Large intestine (tissue), 12 donors: ENCODE data around the gene HHAT. TPM values are rescaled to one million over a fixed set of nuclear protein-coding genes. Genes with fewer than 3 reads are reported as not detected.

ENCODE experiments used
- DNase-seq, 2 donors: peaks; one replicate each; pipeline versions ENCODE4 v3.0.0 to v3.0.0-alpha.2; 2013
- H3K27ac ChIP-seq: one replicate; pipeline ENCODE4 v1.5.1; 2013; ENCODE audit warnings: low read length
- H3K27me3 ChIP-seq: 2 replicates; pipeline ENCODE4 v1.6.1; 2013; ENCODE audit warnings: low read length; ENCODE audit not compliant: control insufficient read depth, insufficient read depth
- H3K36me3 ChIP-seq: 2 replicates; pipeline ENCODE4 v1.6.1; 2013; ENCODE audit warnings: low read length; ENCODE audit not compliant: control insufficient read depth, insufficient read depth
- H3K4me1 ChIP-seq: one replicate; pipeline ENCODE4 v1.6.1; 2013; ENCODE audit warnings: low read length; ENCODE audit not compliant: control insufficient read depth, insufficient read depth
- H3K4me3 ChIP-seq: one replicate; pipeline ENCODE4 v1.5.1; 2013; ENCODE audit warnings: low read length
- H3K9me3 ChIP-seq: one replicate; pipeline ENCODE4 v1.6.1; 2013; ENCODE audit warnings: mild to moderate bottlenecking, low read depth, low read length, moderate library complexity; ENCODE audit not compliant: control insufficient read depth
- WGBS: methylation state at CpG from one replicate; pipeline ENCODE4 v1.1.5; 2013; ENCODE audit warnings: low lambda C conversion rate; ENCODE audit not compliant: insufficient coverage; 5-methylcytosine and 5-hydroxymethylcytosine counted together
- long read RNA-seq, 11 donors: transcript quantifications; one replicate each; lab custom pipeline, GENCODE V29; 2026
- polyA plus RNA-seq: library from polyadenylated mRNA; unstranded; fragments of 120-200 nt; gene quantifications from one replicate; pipeline ENCODE4 v1.2.1, GENCODE V29; 2013

The HHAT gene
- polyA plus RNA-seq, result 3.3 TPM
- long read RNA-seq, donor 1, partial matches to known transcripts, result 0 of 2 reads
- long read RNA-seq, donor 1, other reads (novel, unspliced or antisense), result 0 of 2 reads
- long read RNA-seq, donor 2, result 0 reads
- long read RNA-seq, donor 3, result 0 reads
- long read RNA-seq, donor 4, result 0 reads
- long read RNA-seq, donor 5, result 0 reads
- long read RNA-seq, donor 6, partial matches to known transcripts, result 0 of 1 reads
- long read RNA-seq, donor 6, other reads (novel, unspliced or antisense), result 0 of 1 reads
- long read RNA-seq, donor 7, result 0 reads
- long read RNA-seq, donor 8, result 0 reads
- long read RNA-seq, donor 9, partial matches to known transcripts, result 0 of 1 reads
- long read RNA-seq, donor 9, other reads (novel, unspliced or antisense), result 0 of 1 reads
- long read RNA-seq, donor 10, result 0 reads
- long read RNA-seq, donor 11, result 0 reads

DNA sequence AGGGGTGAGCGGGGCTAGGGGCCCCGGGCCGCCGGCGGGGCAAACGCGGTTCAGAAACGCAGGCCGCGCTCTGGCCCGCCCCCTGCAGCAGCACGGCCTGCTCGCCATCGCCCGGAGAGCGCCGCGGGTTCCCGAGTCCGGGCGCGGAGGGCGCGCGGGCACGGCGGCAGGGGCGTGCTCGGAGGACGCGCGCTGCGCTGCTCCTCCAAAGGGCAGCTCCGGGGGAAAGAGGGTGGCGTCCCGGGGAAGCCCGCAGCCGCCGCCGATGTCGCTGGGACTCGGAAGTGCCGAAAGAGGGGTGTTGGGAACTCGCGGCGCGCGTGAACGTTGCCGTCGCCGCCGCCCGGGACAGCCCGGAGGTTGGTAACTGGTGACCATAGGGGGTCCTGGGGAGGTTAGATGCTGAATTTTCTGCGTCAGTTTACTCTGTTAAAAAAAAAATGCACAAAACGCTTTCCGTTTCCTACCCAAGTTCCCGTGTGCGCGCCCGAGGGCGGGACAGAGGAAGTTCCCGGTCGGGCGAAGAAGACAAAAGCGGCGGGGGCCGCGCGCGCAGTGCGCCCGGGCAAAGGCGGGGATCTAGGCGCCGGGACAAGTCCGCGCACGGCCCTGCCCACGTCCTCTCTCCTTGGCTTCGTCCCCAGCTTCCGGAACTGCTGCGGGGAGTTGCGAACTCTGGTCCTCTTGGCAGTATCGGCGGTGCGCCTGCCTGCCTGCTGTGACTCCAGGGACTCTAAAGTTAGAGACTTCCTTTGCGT is at the start of gene HHAT:
Gene HHAT (plus strand): TSS at position 157 of the 758 bp plus-strand sequence. CDS start 20,074 bp downstream, outside the sequence.
- no peaks in the 10 kb centered on the region for H3K27me3 ChIP-seq
- DNase-seq, result peak; percentile 67 to 87
- peaks cover 3% of the 10 kb centered on the region for H3K4me1 ChIP-seq
- H3K9me3 ChIP-seq, result peaks cover 4% of the 10 kb centered on the region
- H3K4me3 ChIP-seq, result peak within 1 kb of the TSS; percentile 90
- peak within 1 kb of the TSS; percentile 90 for H3K27ac ChIP-seq
- WGBS, result no CpG with 5 or more reads among the region's 89 CpGs
- no peaks in the 10 kb centered on the region for H3K36me3 ChIP-seq

DNA sequence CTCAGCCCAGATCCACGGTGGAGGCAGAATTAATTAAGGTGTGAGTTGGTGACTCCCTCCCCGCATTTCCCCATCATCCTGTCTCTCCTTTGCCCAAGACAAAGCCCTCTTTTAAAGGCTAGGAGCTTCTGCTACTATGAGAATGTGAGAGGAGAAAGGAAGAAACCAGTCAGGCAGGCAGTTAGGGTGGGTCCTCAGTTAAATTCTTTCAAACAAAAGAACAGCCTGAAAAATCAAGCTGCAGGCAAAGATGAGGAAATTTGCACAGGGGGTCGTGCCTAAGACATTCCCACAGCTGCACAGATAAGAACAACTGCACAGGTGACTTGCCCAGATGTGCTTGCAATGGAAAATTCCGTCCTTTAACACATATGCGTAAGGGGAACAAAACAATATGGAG is 48.5 kb upstream of the HHAT start:
- Histone ChIP-seq H3K27ac (no peak overlapping the region), H3K9me3 (no peaks in the 10 kb centered on the region), H3K36me3 (no peaks in the 10 kb centered on the region), H3K27me3 (peaks cover 3% of the 10 kb centered on the region), H3K4me1 (no peaks in the 10 kb centered on the region), H3K4me3 (no peak overlapping the region)
- WGBS, result 100% methylated on average over 1 of the region's 5 CpGs
- no peak for DNase-seq

GRCh38 chr1:210288116-210288515 is 40.6 kb upstream of the HHAT start:
- no peak overlapping the region for H3K27ac ChIP-seq
- no peak overlapping the region for H3K4me3 ChIP-seq
- WGBS, result 100% methylated on average over 1 of the region's 4 CpGs
- no peaks in the 10 kb centered on the region for H3K9me3 ChIP-seq
- peaks cover 11% of the 10 kb centered on the region for H3K4me1 ChIP-seq
- peaks cover 33% of the 10 kb centered on the region for H3K27me3 ChIP-seq
- no peaks in the 10 kb centered on the region for H3K36me3 ChIP-seq
- no peak for DNase-seq

GRCh38 chr1:210289248-210289647 is 39.5 kb upstream of the HHAT start:
- 86% methylated on average over 2 of the region's 4 CpGs for WGBS
- no peak for DNase-seq
- peaks cover 13% of the 10 kb centered on the region for H3K4me1 ChIP-seq

DNA sequence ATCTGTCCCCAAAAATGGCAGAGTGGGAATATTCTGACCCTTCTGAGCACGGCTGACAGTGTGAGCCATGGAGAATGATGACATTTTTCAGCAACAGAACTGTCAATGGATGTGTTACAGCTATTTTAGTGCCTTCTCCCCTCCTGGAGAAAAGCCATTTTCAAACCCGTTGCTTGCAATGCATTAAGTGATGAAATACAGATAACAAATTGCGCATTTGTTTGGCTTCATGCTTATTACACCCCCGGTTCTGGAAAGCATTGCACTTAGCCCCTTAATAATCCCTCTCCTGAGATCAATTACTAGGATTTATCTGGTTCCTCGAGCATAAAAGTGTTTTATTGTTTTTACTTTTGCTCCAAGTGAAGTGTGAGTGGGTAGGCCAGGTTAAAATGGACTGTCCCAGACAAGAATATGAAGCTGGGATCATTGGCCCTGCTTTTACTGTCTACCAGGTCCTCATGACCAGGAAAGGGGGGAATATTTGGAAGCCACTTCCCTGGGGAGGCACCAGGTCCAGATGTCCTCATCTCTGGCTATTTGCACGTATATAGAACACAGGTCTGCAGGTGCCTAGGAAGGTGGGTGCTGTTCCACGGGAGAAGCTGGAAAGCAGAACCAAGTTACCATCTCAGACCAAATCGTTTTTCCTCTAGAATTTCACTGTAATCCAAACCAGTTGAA is 37.5 kb upstream of the HHAT start:
- WGBS, result no CpG with 5 or more reads among the region's 8 CpGs
- Histone ChIP-seq H3K9me3 (no peaks in the 10 kb centered on the region), H3K27ac (no peak overlapping the region), H3K27me3 (peaks cover 33% of the 10 kb centered on the region), H3K4me3 (no peak overlapping the region), H3K4me1 (peaks cover 20% of the 10 kb centered on the region), H3K36me3 (no peaks in the 10 kb centered on the region)
- DNase-seq, result no peak

More at GRCh38 chr1:210289248-210289647, 39.5 kb upstream of the HHAT start:
- Histone ChIP-seq H3K27ac (no peak overlapping the region), H3K9me3 (no peaks in the 10 kb centered on the region), H3K27me3 (peaks cover 34% of the 10 kb centered on the region), H3K4me3 (no peak overlapping the region), H3K36me3 (no peaks in the 10 kb centered on the region)

GRCh38 chr1:210291786-210292230 is 36.9 kb upstream of the HHAT start:
- Histone ChIP-seq H3K27ac (peak overlapping the region; percentile 49), H3K27me3 (peaks cover 33% of the 10 kb centered on the region), H3K4me3 (peak overlapping the region; percentile 32), H3K9me3 (no peaks in the 10 kb centered on the region), H3K4me1 (peaks cover 20% of the 10 kb centered on the region), H3K36me3 (no peaks in the 10 kb centered on the region)
- no CpG with 5 or more reads among the region's 9 CpGs for WGBS
- peak in 1 of 2 donors; percentile 24 for DNase-seq

GRCh38 chr1:210292231-210292871 is 36.4 kb upstream of the HHAT start:
- H3K9me3 ChIP-seq, result no peaks in the 10 kb centered on the region
- no peaks in the 10 kb centered on the region for H3K36me3 ChIP-seq
- peak overlapping the region; percentile 32 for H3K4me3 ChIP-seq
- no CpG with 5 or more reads among the region's 56 CpGs for WGBS
- DNase-seq, result peak in 1 of 2 donors; percentile 50
- peaks cover 20% of the 10 kb centered on the region for H3K4me1 ChIP-seq
- peaks cover 33% of the 10 kb centered on the region for H3K27me3 ChIP-seq
- peak overlapping the region; percentile 49 for H3K27ac ChIP-seq

DNA sequence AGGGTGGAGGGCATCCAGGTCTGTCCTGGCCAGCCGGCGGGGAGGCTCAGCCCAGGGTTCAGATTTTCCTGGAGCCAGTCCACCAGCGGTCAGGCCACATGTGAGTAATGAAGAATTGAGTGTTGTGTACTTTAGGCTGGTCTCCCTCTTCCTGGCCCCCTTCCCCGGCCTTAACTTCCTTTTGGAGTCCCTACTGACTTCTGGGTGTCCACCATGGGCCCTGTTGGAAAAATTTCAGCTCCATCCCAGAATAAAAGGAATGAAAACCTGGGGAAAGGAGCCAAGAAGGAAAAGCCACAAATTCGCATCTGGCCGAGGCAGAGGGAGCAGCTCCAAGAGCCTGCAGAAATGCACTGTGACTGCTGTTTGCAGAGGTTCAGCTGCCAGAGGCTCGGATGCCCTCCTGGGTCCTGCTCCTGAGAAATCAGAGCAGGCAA is 35.5 kb upstream of the HHAT start:
- Histone ChIP-seq H3K4me1 (peaks cover 20% of the 10 kb centered on the region), H3K9me3 (no peaks in the 10 kb centered on the region), H3K27ac (no peak overlapping the region), H3K4me3 (no peak overlapping the region), H3K36me3 (no peaks in the 10 kb centered on the region), H3K27me3 (peaks cover 35% of the 10 kb centered on the region)
- peak in 1 of 2 donors; percentile 15 for DNase-seq
- WGBS, result no CpG with 5 or more reads among the region's 7 CpGs

DNA sequence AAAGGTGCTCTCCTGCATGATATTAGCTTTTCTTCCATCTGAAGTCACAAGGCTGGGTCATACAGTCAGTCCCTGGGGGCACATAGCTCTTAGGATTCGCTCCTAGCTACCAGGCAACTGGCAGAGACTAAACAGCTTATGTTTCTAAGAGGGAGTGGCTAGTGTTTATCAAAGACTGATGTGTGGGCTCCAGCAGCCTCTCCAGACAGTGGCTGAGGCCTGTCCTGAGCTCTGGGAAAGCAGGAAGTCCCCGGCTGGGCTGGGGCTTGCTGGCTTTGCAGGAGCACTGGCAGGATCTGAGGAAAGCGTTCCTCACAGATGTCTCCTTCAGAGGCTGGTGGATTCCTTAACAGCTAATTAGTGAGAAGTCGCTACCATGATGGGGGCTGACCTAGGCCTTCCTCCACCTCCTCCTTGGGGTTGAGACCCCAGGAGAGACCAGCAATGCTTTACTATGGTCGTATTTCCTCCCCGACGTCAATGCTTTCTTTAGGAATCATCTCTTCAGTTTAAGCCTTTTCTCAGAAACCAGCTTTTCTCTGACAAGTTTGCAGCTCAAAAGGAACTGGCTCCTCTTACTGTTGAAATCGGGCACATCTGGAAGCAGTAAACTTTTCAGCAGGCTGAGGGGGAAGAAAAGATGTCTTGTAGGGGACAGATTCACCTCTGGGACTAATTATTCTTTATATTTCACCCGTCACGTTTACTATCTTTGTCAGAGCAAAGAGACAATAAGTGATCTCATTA is 33.5 kb upstream of the HHAT start:
- no peak overlapping the region for H3K4me3 ChIP-seq
- WGBS, result 87% methylated on average over 3 of the region's 10 CpGs
- peak overlapping the region; percentile 48 for H3K27ac ChIP-seq
- peak in 1 of 2 donors; percentile 48 for DNase-seq
- no peaks in the 10 kb centered on the region for H3K36me3 ChIP-seq
- H3K27me3 ChIP-seq, result peaks cover 35% of the 10 kb centered on the region
- peaks cover 20% of the 10 kb centered on the region for H3K4me1 ChIP-seq
- no peaks in the 10 kb centered on the region for H3K9me3 ChIP-seq
